ENCODE results near the gene SLC22A13.

Gene SLC22A13

DNA sequence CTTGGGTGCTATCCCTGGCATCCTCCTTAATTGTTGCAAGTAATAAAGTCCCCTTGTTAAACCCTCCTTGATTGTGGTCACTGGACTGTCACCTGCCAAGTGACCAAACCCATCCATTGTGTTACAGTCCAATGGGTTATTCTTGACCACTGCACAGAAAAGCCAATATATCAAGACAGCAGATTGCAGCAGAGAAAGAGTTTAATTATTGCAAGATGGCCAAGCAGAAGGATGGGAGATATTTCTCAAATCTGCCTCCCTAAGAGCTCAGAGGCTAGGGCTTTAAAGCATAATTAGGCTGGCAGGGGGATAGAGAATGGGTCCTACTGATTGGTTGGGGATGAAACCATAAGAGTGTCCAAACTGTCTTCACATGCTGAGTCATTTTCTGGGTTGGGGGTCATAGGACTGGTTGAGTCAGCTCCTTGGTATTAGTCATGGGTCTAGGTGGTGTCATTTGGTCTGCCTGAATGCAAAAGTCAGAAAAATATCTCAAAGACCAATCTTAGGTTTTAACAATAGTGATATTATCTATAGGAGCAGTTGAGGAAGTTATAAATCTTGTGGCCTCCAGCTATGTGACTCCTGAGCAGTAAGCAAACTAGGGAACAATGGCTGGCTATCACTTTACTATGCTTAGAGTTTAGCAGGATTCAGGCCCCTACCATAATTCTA, 61.9 kb downstream of the SLC22A13 start:
- in situ Hi-C loops (cut with MboI; ENCODE audit: low sequenced_read_pairs), result no loop called here

Measured in hTERT RPE-1 (cell line).